SIG-M5 treated with dmso at 0.1 percent for 504 hours (cell line): ENCODE measurements around the gene ITGA11.

Experiments
- DNase-seq: peaks from one replicate; lab custom pipeline; 2025; ENCODE audit not compliant: unreplicated experiment; lab: John Stamatoyannopoulos, UW

Gene ITGA11

GRCh38 chr15:68335251-68335650 is 96.7 kb downstream of the ITGA11 start:
- DNase-seq, result no peak

DNA sequence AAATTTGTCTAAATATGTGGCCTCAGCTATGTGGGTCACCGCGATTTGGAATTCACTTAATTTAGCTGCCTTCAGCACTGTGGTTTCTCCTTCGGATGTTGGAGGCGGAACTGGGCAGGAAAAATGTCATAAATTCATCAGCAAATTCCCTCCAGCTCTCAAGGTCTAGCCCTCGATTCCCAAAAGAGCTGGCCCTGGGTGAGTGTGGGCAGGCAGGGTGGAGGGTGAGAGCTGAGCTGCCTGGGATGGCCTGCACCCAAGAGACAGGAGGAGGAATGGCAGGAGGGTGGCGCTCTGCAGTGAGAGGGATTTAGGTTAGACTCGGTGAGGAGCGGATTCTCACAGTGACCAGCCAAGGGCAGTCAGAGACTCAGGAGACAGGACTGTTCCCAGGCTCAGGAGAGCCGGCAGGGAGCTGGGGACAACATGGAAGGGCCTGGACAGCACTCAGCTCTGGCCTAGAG is 97.3 kb downstream of the ITGA11 start:
- no peak for DNase-seq

GRCh38 chr15:68333775-68334470 is 98.0 kb downstream of the ITGA11 start:
- DNase-seq, result no peak

GRCh38 chr15:68332266-68332665 is 99.7 kb downstream of the ITGA11 start:
- no peak for DNase-seq

- DNase-seq, result no peak
These were observed 101.1 kb downstream of the ITGA11 start for GRCh38 chr15:68330901-68331300.

- DNase-seq, result no peak
These were observed 101.5 kb downstream of the ITGA11 start for GRCh38 chr15:68330416-68330815.

DNA sequence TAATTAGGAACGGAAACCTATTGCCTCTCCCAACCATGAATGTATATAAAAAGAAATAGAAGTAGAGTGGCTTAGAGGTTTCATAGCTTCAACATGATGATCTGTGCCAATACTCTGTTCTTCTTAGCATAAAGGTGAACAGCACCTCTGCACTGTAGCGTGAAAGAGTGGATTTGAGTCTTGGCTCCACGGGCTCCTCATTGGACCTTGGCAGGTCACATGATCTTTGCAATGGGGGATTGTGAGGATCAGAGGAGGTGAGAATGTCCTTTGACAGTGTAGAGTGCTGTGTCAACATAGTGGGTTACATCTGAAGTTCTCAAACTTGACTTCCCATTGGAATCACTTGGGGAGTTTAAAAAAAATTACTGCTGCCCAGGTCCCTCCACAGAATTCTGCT is 103.0 kb downstream of the ITGA11 start:
- DNase-seq, result no peak

GRCh38 chr15:68328443-68328842 is 103.5 kb downstream of the ITGA11 start:
- DNase-seq, result no peak

- no peak for DNase-seq
These were observed 105.1 kb downstream of the ITGA11 start for GRCh38 chr15:68326711-68327354.

GRCh38 chr15:68325726-68326125 is 106.2 kb downstream of the ITGA11 start:
- DNase-seq, result no peak

GRCh38 chr15:68322796-68323195 is 109.2 kb downstream of the ITGA11 start:
- no peak for DNase-seq

DNA sequence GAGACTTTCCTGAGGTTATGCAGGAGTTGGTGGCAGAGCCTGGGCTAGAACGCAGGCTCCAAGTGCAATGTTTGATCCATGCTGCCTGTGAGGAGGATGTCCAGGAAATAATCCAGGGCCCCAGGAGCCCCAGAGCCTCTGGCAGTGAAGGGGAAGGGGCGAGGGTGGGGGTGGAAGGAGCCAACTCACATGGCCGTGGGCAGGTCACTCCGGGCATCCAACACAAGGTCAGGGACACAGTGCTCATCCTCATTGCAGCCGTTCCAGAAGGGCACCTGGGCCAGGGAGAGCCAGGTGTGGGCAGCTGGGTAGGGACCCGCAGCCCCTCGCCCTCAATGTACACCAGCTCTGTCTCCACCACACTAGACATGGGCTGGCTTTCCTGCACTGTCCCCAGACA is 110.7 kb downstream of the ITGA11 start:
- no peak for DNase-seq

DNA sequence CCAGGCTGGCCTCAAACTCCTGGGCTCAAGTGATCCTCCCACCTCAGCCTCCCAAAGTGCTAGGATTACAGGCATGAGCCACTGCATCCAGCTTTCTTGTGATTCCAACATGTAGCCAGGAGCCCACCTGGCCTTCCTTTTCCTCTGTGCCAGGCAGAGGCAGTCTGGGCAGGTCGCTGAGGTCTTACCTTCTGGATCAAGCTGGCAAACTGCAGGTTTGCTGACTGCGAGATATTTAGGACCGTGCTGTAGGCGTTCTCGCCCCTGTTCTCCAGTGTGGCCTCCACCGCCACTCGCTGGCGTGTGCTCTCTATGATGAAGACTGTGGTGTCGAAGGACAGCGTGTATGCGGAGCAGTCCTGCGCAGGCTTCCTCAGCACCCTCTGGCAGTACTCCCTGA is 112.0 kb downstream of the ITGA11 start:
- DNase-seq, result no peak

- no peak for DNase-seq
These were observed 112.7 kb downstream of the ITGA11 start for GRCh38 chr15:68318931-68319909.

- DNase-seq, result no peak
These were observed 113.7 kb downstream of the ITGA11 start for GRCh38 chr15:68318008-68318835.

GRCh38 chr15:68317281-68318007 is 114.5 kb downstream of the ITGA11 start:
- DNase-seq, result no peak

- no peak for DNase-seq
These were observed 115.7 kb downstream of the ITGA11 start for GRCh38 chr15:68316061-68316804.

- DNase-seq, result no peak
These were observed 116.4 kb downstream of the ITGA11 start for GRCh38 chr15:68315495-68316031.

DNA sequence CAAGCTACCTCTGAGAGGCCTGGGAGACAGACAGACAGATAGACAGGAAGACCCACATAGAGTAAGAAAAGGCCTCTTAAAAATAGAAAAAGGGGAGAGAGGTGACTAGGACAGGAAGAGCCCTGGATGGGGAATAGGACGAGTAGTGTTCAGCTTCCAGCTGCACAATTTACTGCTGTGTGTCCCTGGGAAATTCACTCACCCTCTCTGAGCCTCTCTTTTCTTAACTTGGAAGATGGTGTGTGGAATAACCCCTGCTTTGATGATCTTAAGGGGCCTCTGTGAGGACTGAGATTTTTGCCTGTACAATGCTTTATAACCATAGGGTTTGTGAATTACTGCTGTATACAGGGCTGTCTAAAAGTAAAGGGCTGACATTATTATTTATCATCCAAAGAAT is 116.9 kb downstream of the ITGA11 start:
- no peak for DNase-seq
